H9 (cell line): ENCODE data around the gene DLD. TPM values are rescaled to one million over a fixed set of nuclear protein-coding genes. Genes with fewer than 3 reads are reported as not detected.

Experiments
- DNase-seq: peaks from one replicate; pipeline ENCODE4 v3.0.0-alpha.2; 2017
- H2AFZ ChIP-seq: one replicate; pipeline ENCODE4 v1.6.1; 2013; ENCODE audit warnings: mild to moderate bottlenecking, low read length, control low read depth, moderate library complexity
- H2AK5ac ChIP-seq: 2 replicates; pipeline ENCODE4 v1.6.1; 2013; ENCODE audit warnings: low read length, control low read depth, mixed read lengths; ENCODE audit not compliant: insufficient read length
- H2BK120ac ChIP-seq: one replicate; pipeline ENCODE4 v1.6.1; 2013; ENCODE audit warnings: low read depth, mild to moderate bottlenecking, low read length, control low read depth, inconsistent platforms; ENCODE audit not compliant: poor library complexity, severe bottlenecking
- H2BK12ac ChIP-seq: 2 replicates; pipeline ENCODE4 v1.6.1; 2013; ENCODE audit warnings: low read length, control low read depth, mixed read lengths, low read depth; ENCODE audit not compliant: insufficient read length
- H2BK15ac ChIP-seq: 2 replicates; pipeline ENCODE4 v1.6.1; 2013; ENCODE audit warnings: low read depth, low read length, control low read depth
- H2BK20ac ChIP-seq: one replicate; pipeline ENCODE4 v1.6.1; 2013; ENCODE audit warnings: low read depth, mild to moderate bottlenecking, low read length, control low read depth, inconsistent platforms; ENCODE audit not compliant: poor library complexity, severe bottlenecking
- H2BK5ac ChIP-seq: 2 replicates; pipeline ENCODE4 v1.6.1; 2013; ENCODE audit warnings: low read length, control low read depth, mixed read lengths; ENCODE audit not compliant: insufficient read length
- H3K14ac ChIP-seq: 2 replicates; pipeline ENCODE4 v1.6.1; 2013; ENCODE audit warnings: low read length, control low read depth; ENCODE audit not compliant: insufficient read depth
- H3K18ac ChIP-seq: 2 replicates; pipeline ENCODE4 v1.6.1; 2013; ENCODE audit warnings: low read depth, mild to moderate bottlenecking, mixed read lengths, low read length, control low read depth; ENCODE audit not compliant: insufficient read length
- H3K23ac ChIP-seq: 2 replicates; pipeline ENCODE4 v1.6.1; 2013; ENCODE audit warnings: low read length, control low read depth, mixed read lengths, low read depth; ENCODE audit not compliant: insufficient read length
- H3K23me2 ChIP-seq: 2 replicates; pipeline ENCODE4 v1.6.1; 2013; ENCODE audit warnings: low read depth, mild to moderate bottlenecking, mixed read lengths, low read length, control low read depth; ENCODE audit not compliant: insufficient read length, poor library complexity, severe bottlenecking
- H3K27ac ChIP-seq: 2 replicates; pipeline ENCODE4 v1.5.1; 2013; ENCODE audit warnings: low read length, control low read depth, mixed read lengths, low read depth; ENCODE audit not compliant: insufficient read length
- H3K27me3 ChIP-seq: 2 replicates; pipeline ENCODE4 v1.6.1; 2013; ENCODE audit warnings: low read length, control low read depth, inconsistent platforms; ENCODE audit not compliant: insufficient read depth
- H3K4ac ChIP-seq: 2 replicates; pipeline ENCODE4 v1.6.1; 2013; ENCODE audit warnings: low read depth, mild to moderate bottlenecking, control low read depth, inconsistent platforms, low read length, moderate library complexity
- H3K4me1 ChIP-seq: 2 replicates; pipeline ENCODE4 v1.6.1; 2013; ENCODE audit warnings: low read length, control low read depth, inconsistent platforms; ENCODE audit not compliant: insufficient read depth
- H3K4me2 ChIP-seq: 2 replicates; pipeline ENCODE4 v1.6.1; 2013; ENCODE audit warnings: low read length, control low read depth, mixed read lengths; ENCODE audit not compliant: insufficient read length, insufficient read depth
- H3K56ac ChIP-seq: 2 replicates; pipeline ENCODE4 v1.6.1; 2013; ENCODE audit warnings: low read depth, mild to moderate bottlenecking, mixed read lengths, low read length, control low read depth; ENCODE audit not compliant: insufficient read length
- H3K79me1 ChIP-seq: 2 replicates; pipeline ENCODE4 v1.6.1; 2013; ENCODE audit warnings: low read depth, mild to moderate bottlenecking, moderate library complexity, low read length, control low read depth, inconsistent platforms; ENCODE audit not compliant: insufficient read depth, poor library complexity, severe bottlenecking
- H3K79me2 ChIP-seq: 2 replicates; pipeline ENCODE4 v1.6.1; 2013; ENCODE audit warnings: low read length, control low read depth, inconsistent platforms; ENCODE audit not compliant: insufficient read depth
- H3K9ac ChIP-seq: 2 replicates; pipeline ENCODE4 v1.6.1; 2013; ENCODE audit warnings: low read length, control low read depth, mixed read lengths; ENCODE audit not compliant: insufficient read length; ENCODE audit errors: extremely low read depth
- H3K9me3 ChIP-seq: one replicate; pipeline ENCODE4 v1.6.1; 2013; ENCODE audit warnings: low read depth, low read length, inconsistent platforms; ENCODE audit not compliant: control insufficient read depth
- H3T11ph ChIP-seq: one replicate; pipeline ENCODE4 v1.6.1; 2013; ENCODE audit warnings: mild to moderate bottlenecking, low read length, control low read depth, inconsistent platforms
- H4K20me1 ChIP-seq: one replicate; pipeline ENCODE4 v1.6.1; 2013; ENCODE audit not compliant: control insufficient read depth, insufficient read length, insufficient read depth
- H4K5ac ChIP-seq: 2 replicates; pipeline ENCODE4 v1.6.1; 2013; ENCODE audit warnings: low read depth, mild to moderate bottlenecking, mixed read lengths, low read length, control low read depth; ENCODE audit not compliant: insufficient read length
- H4K8ac ChIP-seq: replicated peaks from 2 replicates; pipeline ENCODE4 v1.6.1; 2013; ENCODE audit warnings: low read length, control low read depth, mixed read lengths, low read depth; ENCODE audit not compliant: insufficient read length
- H4K91ac ChIP-seq: 2 replicates; pipeline ENCODE4 v1.6.1; 2013; ENCODE audit warnings: low read depth, mild to moderate bottlenecking, moderate library complexity, mixed read lengths, low read length, control low read depth; ENCODE audit not compliant: insufficient read length
- H3K27ac Mint-ChIP-seq, 3 experiments: 2 replicates in 2 of 3; 3 replicates in 1 of 3; pipeline ENCODE4 v1.8.0; 2020 to 2021; ENCODE audit warnings: mixed read lengths in 3 of 3, mild to moderate bottlenecking in 1 of 3, moderate library complexity in 1 of 3
- H3K27me3 Mint-ChIP-seq: 2 replicates; pipeline ENCODE4 v1.8.0; 2021; ENCODE audit warnings: low read depth, mild to moderate bottlenecking, moderate library complexity, mixed read lengths
- H3K36me3 Mint-ChIP-seq, 3 experiments: 2 replicates in 2 of 3; 3 replicates in 1 of 3; pipeline ENCODE4 v1.8.0; 2020 to 2021; ENCODE audit warnings: low read depth in 3 of 3, mixed read lengths in 3 of 3; ENCODE audit not compliant: insufficient read depth in 1 of 3
- H3K4me1 Mint-ChIP-seq, 2 experiments: 2 replicates each; pipeline ENCODE4 v1.8.0; 2020; ENCODE audit warnings: mixed read lengths in 2 of 2
- H3K4me3 Mint-ChIP-seq, 2 experiments: 2 replicates in 1 of 2; 3 replicates in 1 of 2; pipeline ENCODE4 v1.8.0; 2020 to 2021; ENCODE audit warnings: mild to moderate bottlenecking in 2 of 2, mixed read lengths in 2 of 2, moderate library complexity in 1 of 2
- H3K9me3 Mint-ChIP-seq, 2 experiments: 2 replicates in 1 of 2; 3 replicates in 1 of 2; pipeline ENCODE4 v1.8.0; 2020; ENCODE audit warnings: mild to moderate bottlenecking in 2 of 2, mixed read lengths in 2 of 2, moderate library complexity in 1 of 2
- CTCF ChIP-seq: fragments of 200-600 bp; sonication (generic); conservative IDR thresholded peaks from 3 replicates; pipeline ENCODE4 v1.8.0; 2021; ENCODE audit warnings: antibody characterized with exemption, mild to moderate bottlenecking
- WGBS: extraction: QIAGEN DNeasy Blood & Tissue Kit; methylation state at CpG from one replicate; pipeline ENCODE4 v1.1.7; 2013; ENCODE audit warnings: missing lambda C conversion rate, low lambda C conversion rate, mixed read lengths; ENCODE audit not compliant: insufficient read length; ENCODE audit errors: extremely low coverage; 5-methylcytosine and 5-hydroxymethylcytosine counted together
- total RNA-seq: library from RNA; stranded (reverse); gene quantifications from 2 replicates; pipeline ENCODE4 v1.2.1, GENCODE V29; 2021

DLD gene
- total RNA-seq, 1 experiment from 2014 or later = 93.7 TPM

DNA sequence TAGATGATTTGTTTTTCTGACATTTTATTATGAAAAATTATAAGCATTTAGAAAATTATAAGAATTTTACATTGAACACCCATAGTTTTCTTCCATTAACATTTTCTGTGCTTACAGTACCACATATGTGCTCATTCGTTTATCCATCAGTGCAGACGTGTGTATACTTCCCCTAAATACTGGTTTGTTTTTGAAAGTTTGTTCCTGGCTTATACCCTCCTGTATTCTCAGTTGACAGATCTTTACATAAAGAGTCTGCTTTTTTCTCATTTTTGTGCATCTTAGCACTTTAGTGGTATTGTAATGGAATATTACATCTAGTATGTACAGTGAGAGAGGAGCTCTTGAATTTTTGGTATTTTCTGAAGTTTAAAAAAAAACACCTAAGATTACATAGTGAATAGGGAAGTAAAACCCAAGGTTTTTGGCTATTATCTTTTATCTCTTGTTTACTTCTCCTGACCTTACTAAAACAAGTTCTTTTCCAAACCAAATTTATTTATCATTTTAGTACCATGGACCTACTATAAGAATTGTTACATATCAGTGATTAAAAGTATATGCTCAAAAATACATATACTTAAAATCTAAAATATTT, 8.1 kb downstream of the DLD start:
- H3K23ac ChIP-seq = no peak overlapping the region
- H2BK20ac ChIP-seq = no peak overlapping the region
- no peak overlapping the region for H3T11ph ChIP-seq
- H2BK15ac ChIP-seq = no peak overlapping the region
- no peak overlapping the region for H3K4ac ChIP-seq
- H3K56ac ChIP-seq = no peak overlapping the region
- H3K79me1 ChIP-seq = peaks cover 6% of the 10 kb centered on the region
- H3K9ac ChIP-seq = no peak overlapping the region
- no peaks in the 10 kb centered on the region for H3K9me3 ChIP-seq
- H3K4me3 Mint-ChIP-seq = no peak overlapping the region
- H2AFZ ChIP-seq = no peak overlapping the region
- no peak overlapping the region for H2BK12ac ChIP-seq
- H3K18ac ChIP-seq = no peak overlapping the region
- H3K79me2 ChIP-seq = no peaks in the 10 kb centered on the region; the same call in 1 of the 2 replicates
- no peak overlapping the region for H2BK5ac ChIP-seq
- H4K5ac ChIP-seq = no peak overlapping the region
- no peak overlapping the region for H2AK5ac ChIP-seq
- no peak overlapping the region for H2BK120ac ChIP-seq
- no peaks in the 10 kb centered on the region for H4K20me1 ChIP-seq
- no peak overlapping the region for H3K27ac ChIP-seq
- no peaks in the 10 kb centered on the region for H3K27me3 ChIP-seq
- no peaks in the 10 kb centered on the region for H3K23me2 ChIP-seq
- no CpG with 5 or more reads among the region's 2 CpGs for WGBS
- peaks cover 14 to 19% of the 10 kb centered on the region in 2 experiments for H3K4me1 Mint-ChIP-seq
- no peak overlapping the region for H4K8ac ChIP-seq
- H3K4me2 ChIP-seq = no peak overlapping the region
- no peak for DNase-seq
- no peaks in the 10 kb centered on the region for H3K9me3 Mint-ChIP-seq
- H3K27me3 Mint-ChIP-seq = no peaks in the 10 kb centered on the region
- H4K91ac ChIP-seq = no peak overlapping the region
- H3K27ac Mint-ChIP-seq = 0 out of 7 replicates have a peak overlapping the region, but pooled peaks of 1 of the 3 experiments have one; percentile 12
- H3K36me3 Mint-ChIP-seq = peaks cover 8 to 52% (median 34%) of the 10 kb centered on the region in 3 experiments; a peak in 5 of 7 replicates
- no peak for TF ChIP-seq CTCF
- H3K4me1 ChIP-seq = no peaks in the 10 kb centered on the region
- no peak overlapping the region for H3K14ac ChIP-seq
